GM19025 (cell line): Measurements from ENCODE around the gene CLK4.
A peak's percentile ranks its signal among the peaks of the same experiment; 100 is the strongest.

Experiments
- ATAC-seq: cut with Tn5 transposase; IDR thresholded peaks from one replicate; pipeline ENCODE4 v1.9.1; 2021; ENCODE audit warnings: mild to moderate bottlenecking, low read depth, moderate library complexity; ENCODE audit not compliant: unreplicated experiment

The CLK4 gene

GRCh38 chr5:178640331-178641045 is 13.6 kb upstream of the CLK4 start:
- ATAC-seq: no peak

- ATAC-seq: no peak
Measured at GRCh38 chr5:178637356-178638074, 10.7 kb upstream of the CLK4 start.

- no peak for ATAC-seq
Measured at GRCh38 chr5:178632285-178632684, 5.4 kb upstream of the CLK4 start.

- no peak for ATAC-seq
Measured at GRCh38 chr5:178630951-178631350, 4.1 kb upstream of the CLK4 start.

- ATAC-seq: no peak
Measured at GRCh38 chr5:178630475-178630930, 3.7 kb upstream of the CLK4 start.

GRCh38 chr5:178627259-178627598 is 379 bp upstream of the CLK4 start:
- ATAC-seq: no peak

- peak; percentile 1 for ATAC-seq
Measured at GRCh38 chr5:178625679-178626483, 969 bp downstream of the CLK4 start.

- ATAC-seq: no peak
Measured at GRCh38 chr5:178624631-178625546, 2.0 kb downstream of the CLK4 start.

GRCh38 chr5:178622679-178623247 is 4.1 kb downstream of the CLK4 start:
- ATAC-seq: no peak

GRCh38 chr5:178619390-178619789 is 7.5 kb downstream of the CLK4 start:
- no peak for ATAC-seq

GRCh38 chr5:178612299-178612698 is 14.6 kb downstream of the CLK4 start:
- ATAC-seq: no peak

- no peak for ATAC-seq
Measured at GRCh38 chr5:178606269-178606668, 20.6 kb downstream of the CLK4 start.

- no peak for ATAC-seq
Measured at GRCh38 chr5:178605788-178606187, 21.1 kb downstream of the CLK4 start.

GRCh38 chr5:178602752-178603151 is 24.1 kb downstream of the CLK4 start:
- no peak for ATAC-seq

GRCh38 chr5:178595750-178596149 is 31.1 kb downstream of the CLK4 start:
- ATAC-seq: no peak

GRCh38 chr5:178595150-178595549 is 31.7 kb downstream of the CLK4 start:
- no peak for ATAC-seq

GRCh38 chr5:178590924-178591423 is 35.9 kb downstream of the CLK4 start:
- no peak for ATAC-seq

- ATAC-seq: no peak
Measured at GRCh38 chr5:178590141-178590923, 36.5 kb downstream of the CLK4 start, which contains the start of gene COL23A1. Gene COL23A1 (minus strand): TSS chr5:178590393.
